ENCODE measurements around the gene AADACL3. TPM values are rescaled to one million over a fixed set of nuclear protein-coding genes. Genes with fewer than 3 reads are reported as not detected.

The AADACL3 gene
- total and polyA plus RNA-seq, 3 donors from 2014 or later = not detected

GRCh38 chr1:12696658-12697057 is 19.3 kb upstream of the AADACL3 start:
- Histone ChIP-seq H3K4me3 (no peak overlapping the region), H3K9me3 (no peaks in the 10 kb centered on the region), H3K4me1 (no peaks in the 10 kb centered on the region), H3K27ac (no peak overlapping the region), H3K27me3 (no peaks in the 10 kb centered on the region), H3K36me3 (ENCODE audit: low read depth, missing control alignments) (no peaks in the 10 kb centered on the region)
- TF ChIP-seq CTCF (IDR thresholded peaks at IDR 0.05) = no peak
- no peak for TF ChIP-seq POLR2A (IDR thresholded peaks at IDR 0.05)
- WGBS, 2 donors = 85 to 89% methylated on average over 3 of the region's 3 CpGs
- no peak for DNase-seq
- intact Hi-C loops (cut with DNase I; ENCODE audit: low total_unique reads) = no loop called here

GRCh38 chr1:12697397-12697796 is 18.5 kb upstream of the AADACL3 start:
- Histone ChIP-seq H3K27ac (no peak overlapping the region), H3K4me3 (no peak overlapping the region), H3K4me1 (no peaks in the 10 kb centered on the region), H3K36me3 (ENCODE audit: low read depth, missing control alignments) (no peaks in the 10 kb centered on the region), H3K27me3 (no peaks in the 10 kb centered on the region), H3K9me3 (no peaks in the 10 kb centered on the region)
- TF ChIP-seq CTCF (IDR thresholded peaks at IDR 0.05) (no peak), POLR2A (IDR thresholded peaks at IDR 0.05) (no peak)
- no peak for DNase-seq
- intact Hi-C loops (cut with DNase I; ENCODE audit: low total_unique reads) = no loop called here
- 85 to 87% methylated on average over 3 of the region's 3 CpGs for WGBS, 2 donors

- H3K4me1 ChIP-seq = no peaks in the 10 kb centered on the region
- TF ChIP-seq POLR2A (IDR thresholded peaks at IDR 0.05) = no peak
- no peak for TF ChIP-seq CTCF (IDR thresholded peaks at IDR 0.05)
- intact Hi-C loops (cut with DNase I; ENCODE audit: low total_unique reads) = no loop called here
- no peak overlapping the region for H3K4me3 ChIP-seq
- no peaks in the 10 kb centered on the region for H3K27me3 ChIP-seq
- no peak overlapping the region for H3K27ac ChIP-seq
- no peak for DNase-seq
- no peaks in the 10 kb centered on the region for H3K9me3 ChIP-seq
- 80 to 87% methylated on average over 6 of the region's 6 CpGs for WGBS, 2 donors
- H3K36me3 ChIP-seq (ENCODE audit: low read depth, missing control alignments) = no peaks in the 10 kb centered on the region
Observed at GRCh38 chr1:12703821-12704451, 12.0 kb upstream of the AADACL3 start.

GRCh38 chr1:12706061-12706460 is 9.8 kb upstream of the AADACL3 start:
- H3K27ac ChIP-seq = no peak overlapping the region
- no peaks in the 10 kb centered on the region for H3K27me3 ChIP-seq
- no peaks in the 10 kb centered on the region for H3K4me1 ChIP-seq
- no peaks in the 10 kb centered on the region for H3K9me3 ChIP-seq
- no peak for TF ChIP-seq POLR2A (IDR thresholded peaks at IDR 0.05)
- TF ChIP-seq CTCF (IDR thresholded peaks at IDR 0.05) = no peak
- no peak overlapping the region for H3K4me3 ChIP-seq
- no peaks in the 10 kb centered on the region for H3K36me3 ChIP-seq (ENCODE audit: low read depth, missing control alignments)
- no peak for DNase-seq
- 79 to 86% methylated on average over 2 to 3 of the region's 3 CpGs for WGBS, 2 donors
- intact Hi-C loops (cut with DNase I; ENCODE audit: low total_unique reads) = no loop called here

- no peak for TF ChIP-seq CTCF (IDR thresholded peaks at IDR 0.05)
- no peak for TF ChIP-seq POLR2A (IDR thresholded peaks at IDR 0.05)
- no peak for DNase-seq
- no peaks in the 10 kb centered on the region for H3K36me3 ChIP-seq (ENCODE audit: low read depth, missing control alignments)
- WGBS, 2 donors = 74 to 79% methylated on average over 4 of the region's 4 CpGs
- H3K9me3 ChIP-seq = no peaks in the 10 kb centered on the region
- intact Hi-C loops (cut with DNase I; ENCODE audit: low total_unique reads) = no loop called here
- H3K4me3 ChIP-seq = no peak overlapping the region
- H3K27ac ChIP-seq = no peak overlapping the region
- H3K27me3 ChIP-seq = no peaks in the 10 kb centered on the region
- no peaks in the 10 kb centered on the region for H3K4me1 ChIP-seq
Observed at GRCh38 chr1:12708396-12709090, 7.4 kb upstream of the AADACL3 start.

Measured in testis (tissue), 3 donors.